HCT116 (cell line): Measurements from ENCODE around the gene LSM4. TPM values are rescaled to one million over a fixed set of nuclear protein-coding genes. Genes with fewer than 3 reads are reported as not detected.

Source experiments
- ATAC-seq: fragments of 200-7000 bp; cut with Tn5 transposase; 2 replicates; pipeline ENCODE4 v1.9.1; 2020; ENCODE audit warnings: mild to moderate bottlenecking, moderate library complexity
- BruUV-seq: library from RNA; stranded (reverse); fragments of 400-500 nt; replicated peaks from 2 replicates; lab custom pipeline; 2021; lab: Mats Ljungman, UMichigan
- CTCF ChIA-PET: fragments of 300-600 bp; sonication (Branson Sonifier 250); formaldehyde crosslinking; loops from one replicate; lab custom pipeline; 2021; ENCODE audit warnings: antibody characterized with exemption; lab: Charles Lee
- POLR2A ChIA-PET: fragments of 300-600, 350-600 bp; sonication (Branson Sonifier 250); formaldehyde crosslinking; loops from one replicate; lab custom pipeline; 2021; ENCODE audit warnings: antibody characterized with exemption; lab: Charles Lee
- RAD21 ChIA-PET, 2 experiments: fragments of 300-600 bp; sonication (Branson Sonifier 250); formaldehyde crosslinking; loops; one replicate each; lab custom pipeline; 2023; ENCODE audit warnings: low total read pairs in 2 of 2; ENCODE audit not compliant: uncharacterized antibody in 2 of 2, unreplicated experiment in 2 of 2, low non-redundant PET in 1 of 2; lab: Charles Lee
- DNase-seq: peaks from one replicate; pipeline ENCODE4 v3.0.0-alpha.2; 2010; ENCODE audit warnings: low read depth, low spot score
- H2AFZ ChIP-seq: fragments of 200-600 bp; shearing (Covaris generic), sonication (generic); 2 replicates; pipeline ENCODE4 v1.6.1; 2017; ENCODE audit warnings: low read depth, mixed run types, mixed read lengths, antibody characterized with exemption, low read length; ENCODE audit not compliant: poor library complexity, severe bottlenecking
- H3K27ac ChIP-seq: 2 replicates; pipeline ENCODE4 v1.5.1; 2012; ENCODE audit warnings: low read depth, low read length
- H3K27me3 ChIP-seq: fragments of 200-600 bp; sonication (generic); 2 replicates; pipeline ENCODE4 v1.6.1; 2016; ENCODE audit warnings: mixed run types, low read length, mixed read lengths; ENCODE audit not compliant: insufficient read depth
- H3K36me3 ChIP-seq, 2 experiments: fragments of 200-500 bp in 1 of 2; fragments of 200-600 bp in 1 of 2; sonication (Bioruptor generic) in 1 of 2; sonication (generic) in 1 of 2; 2 replicates each; pipeline versions ENCODE4 v1.5.1 to v1.6.1; 2014 to 2016; ENCODE audit warnings: low read length in 2 of 2, inconsistent platforms in 1 of 2, mixed read lengths in 1 of 2, mixed run types in 1 of 2; ENCODE audit not compliant: insufficient read depth in 2 of 2, control insufficient read depth in 1 of 2
- H3K4me1 ChIP-seq, 2 experiments: fragments of 200-600 bp in 1 of 2; sonication (generic) in 1 of 2; 2 replicates each; pipeline versions ENCODE4 v1.5.1 to v1.6.1; 2012 to 2017; ENCODE audit warnings: low read length in 2 of 2, inconsistent platforms in 1 of 2, mild to moderate bottlenecking in 1 of 2, mixed read lengths in 1 of 2, mixed run types in 1 of 2, moderate library complexity in 1 of 2; ENCODE audit not compliant: insufficient read depth in 2 of 2, control insufficient read depth in 1 of 2
- H3K4me2 ChIP-seq: fragments of 200-600 bp; sonication (generic); 2 replicates; pipeline ENCODE4 v1.6.1; 2017; ENCODE audit warnings: mixed run types, low read length, mixed read lengths
- H3K4me3 ChIP-seq, 2 experiments: fragments of 200-600 bp in 1 of 2; sonication (generic) in 1 of 2; replicated peaks in 1 of 2; 2 replicates each; pipeline ENCODE4 v1.5.1; 2011 to 2016; ENCODE audit warnings: low read length in 2 of 2, control low read depth in 1 of 2, low read depth in 1 of 2, mild to moderate bottlenecking in 1 of 2, mixed read lengths in 1 of 2, mixed run types in 1 of 2
- H3K79me2 ChIP-seq: fragments of 200-600 bp; sonication (generic); 2 replicates; pipeline ENCODE4 v1.6.1; 2017; ENCODE audit warnings: mild to moderate bottlenecking, mixed run types, low read length, moderate library complexity, mixed read lengths; ENCODE audit not compliant: insufficient read depth
- H3K9ac ChIP-seq: fragments of 200-600 bp; sonication (generic); 2 replicates; pipeline ENCODE4 v1.6.1; 2016; ENCODE audit warnings: low read length, mixed read lengths
- H3K9me2 ChIP-seq: fragments of 200-600 bp; sonication (generic), shearing (Covaris generic); 2 replicates; pipeline ENCODE4 v1.6.1; 2017; ENCODE audit warnings: mixed run types, mild to moderate bottlenecking, moderate library complexity; ENCODE audit not compliant: insufficient read depth
- H3K9me3 ChIP-seq, 2 experiments: fragments of 200-500 bp in 1 of 2; fragments of 200-600 bp in 1 of 2; sonication (Bioruptor generic) in 1 of 2; sonication (generic) in 1 of 2; 2 replicates each; pipeline ENCODE4 v1.6.1; 2014 to 2017; ENCODE audit warnings: low read length in 2 of 2, mixed read lengths in 2 of 2, inconsistent platforms in 1 of 2, low read depth in 1 of 2, mild to moderate bottlenecking in 1 of 2, mixed run types in 1 of 2, moderate library complexity in 1 of 2; ENCODE audit not compliant: control insufficient read depth in 1 of 2, insufficient read depth in 1 of 2
- H4K20me1 ChIP-seq: fragments of 200-600 bp; sonication (generic), shearing (Covaris generic); 2 replicates; pipeline ENCODE4 v1.6.1; 2017; ENCODE audit warnings: mixed run types, mild to moderate bottlenecking, moderate library complexity; ENCODE audit not compliant: insufficient read depth
- ATF3 ChIP-seq: IDR thresholded peaks from 2 replicates; pipeline ENCODE4 v1.6.1; 2012
- CBX3 ChIP-seq: IDR thresholded peaks from 2 replicates; pipeline ENCODE4 v1.6.1; 2012; ENCODE audit warnings: low read depth
- CEBPB ChIP-seq: IDR thresholded peaks from 2 replicates; pipeline ENCODE4 v1.6.1; 2012; ENCODE audit warnings: low read depth
- CTCF ChIP-seq, 3 experiments: fragments of 200-600 bp in 1 of 3; sonication (generic) in 1 of 3; IDR thresholded peaks in 2 of 3; conservative IDR thresholded peaks in 1 of 3; 2 replicates each; pipeline ENCODE4 v1.5.1; 2012 to 2017; ENCODE audit warnings: low read depth in 2 of 3, low read length in 2 of 3, antibody characterized with exemption in 1 of 3, borderline replicate concordance in 1 of 3, control low read depth in 1 of 3, mild to moderate bottlenecking in 1 of 3, mixed read lengths in 1 of 3, mixed run types in 1 of 3, moderate library complexity in 1 of 3; ENCODE audit not compliant: insufficient read depth in 1 of 3
- EGR1 ChIP-seq: IDR thresholded peaks from 2 replicates; pipeline ENCODE4 v1.6.1; 2012; ENCODE audit warnings: low read depth
- ELF1 ChIP-seq: IDR thresholded peaks from 2 replicates; pipeline ENCODE4 v1.6.1; 2012; ENCODE audit warnings: low read depth, borderline replicate concordance
- EZH2phosphoT487 ChIP-seq: fragments of 200-600 bp; IDR thresholded peaks from 2 replicates; pipeline ENCODE4 v1.6.1; 2018; ENCODE audit warnings: antibody characterized with exemption, borderline replicate concordance
- MAX ChIP-seq: IDR thresholded peaks from 2 replicates; pipeline ENCODE4 v1.6.1; 2012
- POLR2A ChIP-seq: IDR thresholded peaks from 2 replicates; pipeline ENCODE4 v1.7.0; 2011; ENCODE audit warnings: borderline replicate concordance; ENCODE audit not compliant: insufficient read depth, insufficient read length; ENCODE audit errors: extremely low read depth
- POLR2AphosphoS5 ChIP-seq: IDR thresholded peaks from 2 replicates; pipeline ENCODE4 v1.6.1; 2011; ENCODE audit warnings: mild to moderate bottlenecking, low read depth, low read length, moderate library complexity
- RAD21 ChIP-seq: IDR thresholded peaks from 2 replicates; pipeline ENCODE4 v1.6.1; 2012; ENCODE audit warnings: low read depth, mild to moderate bottlenecking
- REST ChIP-seq: IDR thresholded peaks from 2 replicates; pipeline ENCODE4 v1.6.1; 2012; ENCODE audit warnings: low read depth
- SIN3A ChIP-seq: IDR thresholded peaks from 2 replicates; pipeline ENCODE4 v1.6.1; 2012; ENCODE audit warnings: low read depth
- SP1 ChIP-seq: IDR thresholded peaks from 2 replicates; pipeline ENCODE4 v1.6.1; 2012; ENCODE audit warnings: low read depth
- SRF ChIP-seq: IDR thresholded peaks from 2 replicates; pipeline ENCODE4 v1.6.1; 2012; ENCODE audit warnings: low read depth
- TCF7L2 ChIP-seq: IDR thresholded peaks from 2 replicates; pipeline ENCODE4 v1.7.0; 2011; ENCODE audit warnings: borderline replicate concordance, inconsistent platforms; ENCODE audit not compliant: insufficient read depth, insufficient read length; ENCODE audit errors: extremely low read depth
- YY1 ChIP-seq: IDR thresholded peaks from 2 replicates; pipeline ENCODE4 v1.6.1; 2011; ENCODE audit warnings: low read length, low read depth, moderate library complexity, mild to moderate bottlenecking; ENCODE audit not compliant: insufficient replicate concordance; ENCODE audit errors: extremely low read depth
- ZFX ChIP-seq: fragments of 450-650 bp; IDR thresholded peaks from 2 replicates; pipeline ENCODE4 v1.6.1; 2017
- ZNF274 ChIP-seq: fragments of 200-500 bp; sonication (Bioruptor generic); IDR thresholded peaks from 2 replicates; pipeline ENCODE4 v1.6.1; 2014; ENCODE audit warnings: mild to moderate bottlenecking, low read depth, low read length, inconsistent platforms
- intact Hi-C: fragments of 100-400 bp; cut with micrococcal nuclease; formaldehyde crosslinking; loops from 2 replicates; pipeline ENCODE4 v1.10.0; 2022
- total RNA-seq: library from RNA; stranded (reverse); gene quantifications from one replicate; pipeline ENCODE4 v1.2.1, GENCODE V29; 2021; ENCODE audit not compliant: unreplicated experiment

Gene LSM4
- total RNA-seq, 1 experiment from 2014 or later: 400 TPM

- Histone ChIP-seq H2AFZ (no peak overlapping the region), H3K79me2 (0 out of 2 replicates have a peak, but pooled peaks cover 3% of the 10 kb centered on the region), H3K27me3 (no peaks in the 10 kb centered on the region), H3K36me3 (no peaks in the 10 kb centered on the region), H3K4me3 (no peak overlapping the region), H3K4me1 (peaks cover 37 to 44% of the 10 kb centered on the region in 2 experiments), H4K20me1 (no peaks in the 10 kb centered on the region), H3K9me2 (no peaks in the 10 kb centered on the region), H3K9me3 (no peaks in the 10 kb centered on the region), H3K9ac (no peak overlapping the region), H3K27ac (no peak overlapping the region), H3K4me2 (no peak overlapping the region)
- ChIA-PET CTCF (no interaction called here), POLR2A (no interaction called here), RAD21 (no interaction called here)
- BruUV-seq: no TSS peak
- intact Hi-C loops: no loop called here
- ATAC-seq (no peak), DNase-seq (no peak)
- no peak for TF ChIP-seq TCF7L2
- no peak for TF ChIP-seq CEBPB
- no peak for TF ChIP-seq ATF3
- TF ChIP-seq CBX3: no peak
- TF ChIP-seq SP1: no peak
- TF ChIP-seq ELF1: no peak
- TF ChIP-seq EGR1: no peak
- no peak for TF ChIP-seq EZH2phosphoT487
- TF ChIP-seq YY1: no peak
- no peak for TF ChIP-seq SIN3A
- no peak for TF ChIP-seq POLR2AphosphoS5
- TF ChIP-seq REST: no peak
- TF ChIP-seq RAD21: no peak
- no peak for TF ChIP-seq ZFX
- no peak for TF ChIP-seq ZNF274
- TF ChIP-seq CTCF (IDR thresholded peaks at IDR 0.05 in 2 of 3, conservative IDR thresholded peaks at IDR 0.05 in 1 of 3; ENCODE audit: borderline replicate concordance in 1 of 3, insufficient read depth in 1 of 3, low read depth in 2 of 3, low read length in 2 of 3): no peak
- no peak for TF ChIP-seq MAX
- TF ChIP-seq POLR2A: no peak
- TF ChIP-seq SRF: no peak
- TF ChIP-seq, all 23 proteins: peak for 0
Observed at GRCh38 chr19:18271433-18271841, 51.4 kb downstream of the LSM4 start.
